ENCODE measurements around the gene CWC22.
"Not testable (repeated sequence)": the region's sequence is repeated elsewhere in the genome, so short reads cannot be mapped to it uniquely, and the experiment has no call there.

Gene CWC22

DNA sequence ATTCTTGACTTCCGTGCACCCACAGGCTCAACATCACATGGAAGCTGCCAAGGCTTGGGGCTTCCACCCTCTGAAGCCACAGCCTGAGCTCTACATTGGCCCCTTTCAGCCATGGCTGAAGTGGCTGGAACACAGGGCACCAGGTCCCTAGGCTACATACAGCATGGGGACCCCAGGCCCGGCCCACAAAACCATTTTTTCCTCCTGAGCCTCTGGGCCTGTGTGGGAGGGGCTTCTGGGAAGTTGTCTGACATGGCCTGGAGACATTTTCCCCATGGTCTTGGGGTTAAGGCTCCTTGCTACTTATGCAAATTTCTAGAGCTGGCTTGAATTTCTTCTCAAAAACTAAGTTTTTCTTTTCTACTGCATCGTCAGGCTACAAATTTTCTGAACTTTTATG lies 77.1 kb downstream of the CWC22 start:
- WGBS (ENCODE audit: insufficient coverage), result 98% methylated on average over 3 of the region's 3 CpGs
- CTCF ChIA-PET; DNase-seq; H3K4me3 ChIP-seq (ENCODE audit: control insufficient read depth in 1 of 7, extremely low read depth in 1 of 7, insufficient read depth in 4 of 7, low read depth in 2 of 7, low read length in 6 of 7); POLR2A ChIA-PET; H3K27me3 ChIP-seq (replicated peaks in 2 of 5; ENCODE audit: control insufficient read depth in 4 of 5, insufficient read depth in 5 of 5, low read length in 4 of 5); H3K27ac ChIP-seq (ENCODE audit: insufficient read depth in 1 of 2, low read depth in 1 of 2, low read length in 2 of 2, poor library complexity in 1 of 2, severe bottlenecking in 2 of 2); H3K4me1 ChIP-seq (ENCODE audit: control extremely low read depth in 1 of 4, control insufficient read depth in 4 of 4, insufficient read depth in 4 of 4, low read length in 3 of 4); H3K36me3 ChIP-seq (ENCODE audit: control insufficient read depth in 4 of 4, insufficient read depth in 4 of 4, low read length in 3 of 4): not testable (repeated sequence)
- H3K9me3 ChIP-seq (ENCODE audit: control extremely low read depth in 1 of 5, control insufficient read depth in 4 of 5, insufficient read depth in 2 of 5, low read depth in 1 of 5, low read length in 4 of 5), result peaks cover 0 to 24% (median 6%) of the 10 kb centered on the region in 5 experiments

- Histone ChIP-seq H3K4me3 (ENCODE audit: control insufficient read depth in 1 of 7, extremely low read depth in 1 of 7, insufficient read depth in 4 of 7, low read depth in 2 of 7, low read length in 6 of 7) (no peak overlapping the region), H3K4me1 (ENCODE audit: control extremely low read depth in 1 of 4, control insufficient read depth in 4 of 4, insufficient read depth in 4 of 4, low read length in 3 of 4) (no peaks in the 10 kb centered on the region), H3K9me3 (ENCODE audit: control extremely low read depth in 1 of 5, control insufficient read depth in 4 of 5, insufficient read depth in 2 of 5, low read depth in 1 of 5, low read length in 4 of 5) (peaks cover 0 to 26% (median 6%) of the 10 kb centered on the region in 5 experiments), H3K36me3 (ENCODE audit: control insufficient read depth in 4 of 4, insufficient read depth in 4 of 4, low read length in 3 of 4) (no peaks in the 10 kb centered on the region), H3K27me3 (replicated peaks in 2 of 5; ENCODE audit: control insufficient read depth in 4 of 5, insufficient read depth in 5 of 5, low read length in 4 of 5) (no peaks in the 10 kb centered on the region), H3K27ac (ENCODE audit: insufficient read depth in 1 of 2, low read depth in 1 of 2, low read length in 2 of 2, poor library complexity in 1 of 2, severe bottlenecking in 2 of 2) (no peak overlapping the region)
- POLR2A ChIA-PET, result no interaction called here
- 75% methylated on average over 1 of the region's 1 CpG for WGBS (ENCODE audit: insufficient coverage)
- CTCF ChIA-PET, result interaction anchor here (0.5 kb wide), 1 partner anchor 17 kb away, joined by 3 read pairs; no protein-coding TSS in a partner anchor
- DNase-seq, result no peak
These were observed 80.1 kb downstream of the CWC22 start for GRCh38 chr2:179927041-179927440.

DNA sequence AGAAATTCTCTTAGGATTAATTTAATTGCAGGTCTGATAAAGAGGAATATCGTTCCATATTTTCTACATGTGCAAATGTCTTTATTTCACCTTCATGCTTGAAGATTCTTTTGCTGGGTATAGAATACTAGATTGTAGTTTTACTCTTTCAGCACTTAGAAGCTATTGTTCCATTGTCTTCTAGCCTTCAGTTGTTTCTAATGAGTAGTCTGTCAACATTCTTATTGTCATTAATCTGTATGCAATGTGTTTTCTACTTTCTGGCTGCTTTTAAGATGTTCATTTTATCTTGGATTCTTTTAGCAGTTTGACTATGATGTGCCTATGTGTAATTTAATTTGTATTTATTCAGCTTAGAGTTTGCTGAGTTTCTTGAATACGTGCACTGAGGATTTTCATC lies 81.4 kb downstream of the CWC22 start:
- WGBS (ENCODE audit: insufficient coverage), result no CpG with 5 or more reads among the region's 2 CpGs
- Histone ChIP-seq H3K9me3 (ENCODE audit: control extremely low read depth in 1 of 5, control insufficient read depth in 4 of 5, insufficient read depth in 2 of 5, low read depth in 1 of 5, low read length in 4 of 5) (peaks cover 0 to 26% (median 6%) of the 10 kb centered on the region in 5 experiments), H3K4me3 (ENCODE audit: control insufficient read depth in 1 of 7, extremely low read depth in 1 of 7, insufficient read depth in 4 of 7, low read depth in 2 of 7, low read length in 6 of 7) (no peak overlapping the region), H3K4me1 (ENCODE audit: control extremely low read depth in 1 of 4, control insufficient read depth in 4 of 4, insufficient read depth in 4 of 4, low read length in 3 of 4) (no peaks in the 10 kb centered on the region), H3K36me3 (ENCODE audit: control insufficient read depth in 4 of 4, insufficient read depth in 4 of 4, low read length in 3 of 4) (no peaks in the 10 kb centered on the region), H3K27me3 (replicated peaks in 2 of 5; ENCODE audit: control insufficient read depth in 4 of 5, insufficient read depth in 5 of 5, low read length in 4 of 5) (no peaks in the 10 kb centered on the region), H3K27ac (ENCODE audit: insufficient read depth in 1 of 2, low read depth in 1 of 2, low read length in 2 of 2, poor library complexity in 1 of 2, severe bottlenecking in 2 of 2) (no peak overlapping the region)
- CTCF ChIA-PET, result no interaction called here
- POLR2A ChIA-PET, result no interaction called here
- no peak for DNase-seq

DNA sequence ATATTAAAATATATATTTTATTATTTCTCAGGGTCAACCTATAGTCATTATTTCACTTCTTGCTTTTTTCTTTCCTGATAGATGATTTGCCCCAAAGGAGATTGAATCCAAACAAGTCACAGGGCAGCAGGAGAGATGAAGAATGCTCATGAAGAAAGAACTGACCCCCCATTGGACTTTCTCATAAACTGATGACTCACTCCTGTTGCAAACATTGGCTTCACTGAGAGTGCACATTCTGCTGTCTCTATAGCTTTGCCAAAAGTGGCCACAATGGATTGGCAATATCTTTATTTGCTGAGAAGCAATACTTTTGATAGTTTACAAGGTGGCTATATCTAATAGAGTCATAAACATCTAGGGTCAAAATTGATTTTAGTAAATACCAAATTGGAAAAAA lies 89.8 kb downstream of the CWC22 start:
- ChIA-PET CTCF (no interaction called here), POLR2A (no interaction called here)
- Histone ChIP-seq H3K36me3 (ENCODE audit: control insufficient read depth in 4 of 4, insufficient read depth in 4 of 4, low read length in 3 of 4) (no peaks in the 10 kb centered on the region), H3K27me3 (replicated peaks in 2 of 5; ENCODE audit: control insufficient read depth in 4 of 5, insufficient read depth in 5 of 5, low read length in 4 of 5) (no peaks in the 10 kb centered on the region), H3K4me3 (ENCODE audit: control insufficient read depth in 1 of 7, extremely low read depth in 1 of 7, insufficient read depth in 4 of 7, low read depth in 2 of 7, low read length in 6 of 7) (no peak overlapping the region), H3K27ac (ENCODE audit: insufficient read depth in 1 of 2, low read depth in 1 of 2, low read length in 2 of 2, poor library complexity in 1 of 2, severe bottlenecking in 2 of 2) (no peak overlapping the region), H3K9me3 (ENCODE audit: control extremely low read depth in 1 of 5, control insufficient read depth in 4 of 5, insufficient read depth in 2 of 5, low read depth in 1 of 5, low read length in 4 of 5) (no peaks in the 10 kb centered on the region), H3K4me1 (ENCODE audit: control extremely low read depth in 1 of 4, control insufficient read depth in 4 of 4, insufficient read depth in 4 of 4, low read length in 3 of 4) (no peaks in the 10 kb centered on the region)
- no peak for DNase-seq

GRCh38 chr2:179915395-179915992 lies 91.6 kb downstream of the CWC22 start:
- H3K4me1 ChIP-seq (ENCODE audit: control extremely low read depth in 1 of 4, control insufficient read depth in 4 of 4, insufficient read depth in 4 of 4, low read length in 3 of 4), result no peaks in the 10 kb centered on the region
- CTCF ChIA-PET, result no interaction called here
- H3K9me3 ChIP-seq (ENCODE audit: control extremely low read depth in 1 of 5, control insufficient read depth in 4 of 5, insufficient read depth in 2 of 5, low read depth in 1 of 5, low read length in 4 of 5), result no peaks in the 10 kb centered on the region
- no peak overlapping the region for H3K4me3 ChIP-seq (ENCODE audit: control insufficient read depth in 1 of 7, extremely low read depth in 1 of 7, insufficient read depth in 4 of 7, low read depth in 2 of 7, low read length in 6 of 7)
- H3K36me3 ChIP-seq (ENCODE audit: control insufficient read depth in 4 of 4, insufficient read depth in 4 of 4, low read length in 3 of 4), result no peaks in the 10 kb centered on the region
- POLR2A ChIA-PET, result no interaction called here
- no peak for DNase-seq
- no CpG with 5 or more reads among the region's 1 CpG for WGBS (ENCODE audit: insufficient coverage)
- H3K27ac ChIP-seq (ENCODE audit: insufficient read depth in 1 of 2, low read depth in 1 of 2, low read length in 2 of 2, poor library complexity in 1 of 2, severe bottlenecking in 2 of 2), result no peak overlapping the region
- H3K27me3 ChIP-seq (replicated peaks in 2 of 5; ENCODE audit: control insufficient read depth in 4 of 5, insufficient read depth in 5 of 5, low read length in 4 of 5), result no peaks in the 10 kb centered on the region

- Histone ChIP-seq H3K27me3 (replicated peaks in 2 of 5; ENCODE audit: control insufficient read depth in 4 of 5, insufficient read depth in 5 of 5, low read length in 4 of 5) (no peaks in the 10 kb centered on the region), H3K9me3 (ENCODE audit: control extremely low read depth in 1 of 5, control insufficient read depth in 4 of 5, insufficient read depth in 2 of 5, low read depth in 1 of 5, low read length in 4 of 5) (no peaks in the 10 kb centered on the region), H3K36me3 (ENCODE audit: control insufficient read depth in 4 of 4, insufficient read depth in 4 of 4, low read length in 3 of 4) (no peaks in the 10 kb centered on the region), H3K4me3 (ENCODE audit: control insufficient read depth in 1 of 7, extremely low read depth in 1 of 7, insufficient read depth in 4 of 7, low read depth in 2 of 7, low read length in 6 of 7) (no peak overlapping the region), H3K4me1 (ENCODE audit: control extremely low read depth in 1 of 4, control insufficient read depth in 4 of 4, insufficient read depth in 4 of 4, low read length in 3 of 4) (no peaks in the 10 kb centered on the region), H3K27ac (ENCODE audit: insufficient read depth in 1 of 2, low read depth in 1 of 2, low read length in 2 of 2, poor library complexity in 1 of 2, severe bottlenecking in 2 of 2) (no peak overlapping the region)
- no peak for DNase-seq
- WGBS (ENCODE audit: insufficient coverage), result 93% methylated on average over 2 of the region's 4 CpGs
- ChIA-PET CTCF (no interaction called here), POLR2A (no interaction called here)
These were observed 93.3 kb downstream of the CWC22 start for GRCh38 chr2:179913809-179914208.

DNA sequence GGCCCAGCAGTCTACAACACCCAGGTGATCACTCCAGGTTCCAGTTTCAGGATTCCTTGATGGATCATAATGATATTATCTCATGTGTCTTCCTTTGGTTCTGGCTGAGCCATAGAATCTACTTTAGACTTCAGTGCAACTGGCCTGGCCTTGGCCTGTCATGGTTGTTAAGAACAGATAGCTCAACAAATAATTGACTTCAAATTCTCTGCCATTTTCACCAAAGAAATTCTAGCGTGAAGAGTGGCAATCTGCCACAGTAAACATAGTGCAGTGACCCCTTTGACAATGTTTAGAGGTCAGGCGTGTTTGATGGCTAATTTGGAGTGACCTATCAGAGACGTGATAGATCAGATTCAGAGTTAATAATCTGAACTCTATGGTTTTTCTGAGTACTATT lies 95.5 kb downstream of the CWC22 start:
- Histone ChIP-seq H3K36me3 (ENCODE audit: control insufficient read depth in 4 of 4, insufficient read depth in 4 of 4, low read length in 3 of 4) (no peaks in the 10 kb centered on the region), H3K27me3 (replicated peaks in 2 of 5; ENCODE audit: control insufficient read depth in 4 of 5, insufficient read depth in 5 of 5, low read length in 4 of 5) (no peaks in the 10 kb centered on the region), H3K4me1 (ENCODE audit: control extremely low read depth in 1 of 4, control insufficient read depth in 4 of 4, insufficient read depth in 4 of 4, low read length in 3 of 4) (no peaks in the 10 kb centered on the region), H3K4me3 (ENCODE audit: control insufficient read depth in 1 of 7, extremely low read depth in 1 of 7, insufficient read depth in 4 of 7, low read depth in 2 of 7, low read length in 6 of 7) (no peak overlapping the region), H3K9me3 (ENCODE audit: control extremely low read depth in 1 of 5, control insufficient read depth in 4 of 5, insufficient read depth in 2 of 5, low read depth in 1 of 5, low read length in 4 of 5) (peaks cover 0 to 2% (median 0%) of the 10 kb centered on the region in 5 experiments), H3K27ac (ENCODE audit: insufficient read depth in 1 of 2, low read depth in 1 of 2, low read length in 2 of 2, poor library complexity in 1 of 2, severe bottlenecking in 2 of 2) (no peak overlapping the region)
- WGBS (ENCODE audit: insufficient coverage), result 100% methylated on average over 2 of the region's 3 CpGs
- DNase-seq, result no peak
- POLR2A ChIA-PET, result no interaction called here
- CTCF ChIA-PET, result no interaction called here

All from common myeloid progenitor, CD34-positive (primary cell).